CD4-positive, alpha-beta T cell treated with Interleukin-17A for 1 hour (primary cell): ENCODE measurements around the gene SPINK7.
A peak's percentile ranks its signal among the peaks of the same experiment; 100 is the strongest.
"Not testable (repeated sequence)": the region's sequence is repeated elsewhere in the genome, so short reads cannot be mapped to it uniquely, and the experiment has no call there.

Experiments used
- DNase-seq: peaks from one replicate; pipeline ENCODE4 v3.0.0-alpha.2; 2020

Gene SPINK7

DNA sequence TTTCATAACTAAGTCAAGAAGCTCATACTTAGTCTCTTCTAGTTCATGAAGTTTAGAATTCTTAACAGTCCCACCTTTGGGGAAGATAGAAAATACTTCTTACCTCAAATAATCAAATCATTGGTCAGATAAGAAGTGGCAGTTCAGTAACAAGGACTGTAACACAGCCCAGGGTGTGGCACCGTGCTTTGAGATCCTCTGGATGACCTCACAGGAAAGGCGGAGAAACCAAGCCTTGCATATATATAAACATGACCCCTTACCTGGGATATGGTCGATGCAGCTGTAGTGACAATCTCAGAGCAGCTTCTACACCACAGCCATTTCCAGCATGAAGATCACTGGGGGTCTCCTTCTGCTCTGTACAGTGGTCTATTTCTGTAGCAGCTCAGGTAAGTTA lies at the start of gene SPINK7:
Gene SPINK7, plus strand, starts transcription at position 271 of the 400 bp plus-strand sequence. Its CDS starts 61 bp downstream, at position 332.
- no peak for DNase-seq

- DNase-seq, result no peak
Measured at GRCh38 chr5:148267962-148268361, 44.3 kb upstream of the SPINK7 start.

- no peak for DNase-seq
Measured at GRCh38 chr5:148268566-148268965, 43.7 kb upstream of the SPINK7 start, which contains the start of gene SPINK13. Gene SPINK13, plus strand, starts transcription at chr5:148268794. Its CDS starts 1,279 bp downstream, at chr5:148270073.

GRCh38 chr5:148275129-148275528 lies 37.1 kb upstream of the SPINK7 start:
- DNase-seq, result not testable (repeated sequence)

GRCh38 chr5:148280893-148281292 lies 31.3 kb upstream of the SPINK7 start:
- DNase-seq, result not testable (repeated sequence)

GRCh38 chr5:148281336-148281735 lies 30.9 kb upstream of the SPINK7 start:
- DNase-seq, result not testable (repeated sequence)

GRCh38 chr5:148290271-148291195 lies 21.7 kb upstream of the SPINK7 start:
- no peak for DNase-seq

GRCh38 chr5:148297731-148298130 lies 14.5 kb upstream of the SPINK7 start:
- DNase-seq, result no peak

DNA sequence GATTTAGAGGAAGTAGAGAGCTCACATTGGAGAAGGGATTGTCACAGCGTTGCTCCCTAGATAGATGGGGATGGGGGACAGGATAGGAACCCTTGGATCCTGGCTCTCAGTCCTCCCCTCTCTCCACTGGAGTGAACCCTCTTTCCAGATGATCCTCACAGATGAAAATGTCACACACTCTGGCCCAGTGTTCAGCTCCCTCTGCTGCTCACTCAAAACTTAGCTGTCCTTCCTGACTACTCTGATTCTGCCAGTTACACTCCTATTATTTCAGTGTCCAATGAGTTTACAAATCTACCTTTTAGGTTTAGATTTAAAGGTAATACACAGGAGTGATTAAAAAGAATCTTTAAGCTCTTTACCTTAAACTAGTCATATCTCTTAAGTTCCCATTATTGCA lies 5.8 kb upstream of the SPINK7 start:
- no peak for DNase-seq

DNA sequence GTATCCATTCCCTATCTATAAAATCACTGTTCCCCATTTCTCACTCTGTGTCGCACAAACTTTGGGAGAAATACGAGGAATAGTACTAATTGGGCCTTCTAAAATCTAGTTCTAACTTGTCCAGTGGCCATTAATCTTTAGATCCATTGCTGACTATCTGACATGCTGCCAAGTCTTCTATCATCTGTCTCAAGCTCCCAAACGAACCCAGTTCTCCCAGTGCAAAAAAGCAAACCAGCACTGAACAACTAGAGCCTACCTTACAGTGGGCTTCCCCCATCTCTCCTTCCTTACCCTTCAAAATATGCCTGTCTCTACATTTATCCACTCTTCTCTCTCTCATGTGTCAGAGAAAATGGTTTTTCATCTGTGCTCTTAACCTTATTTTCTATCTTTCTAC lies 3.2 kb upstream of the SPINK7 start:
- DNase-seq, result no peak

DNA sequence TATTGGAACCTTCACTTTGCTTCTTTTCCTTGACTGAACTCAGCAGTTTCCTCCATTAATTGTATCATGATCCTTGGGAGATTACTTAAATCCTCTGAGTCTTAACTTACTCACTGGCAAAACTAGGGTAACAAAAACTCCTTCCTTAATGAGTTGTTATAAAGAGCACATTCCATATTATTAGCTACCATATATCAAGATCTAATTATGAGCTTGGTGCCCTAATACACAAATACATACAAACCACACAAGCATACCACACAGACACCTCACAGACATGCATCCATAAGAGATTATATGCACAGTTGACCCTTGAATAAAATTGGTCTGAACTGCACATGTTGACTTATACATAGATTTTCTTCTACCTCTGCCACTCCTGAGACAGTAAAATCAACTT lies 2.5 kb upstream of the SPINK7 start:
- DNase-seq, result no peak

DNA sequence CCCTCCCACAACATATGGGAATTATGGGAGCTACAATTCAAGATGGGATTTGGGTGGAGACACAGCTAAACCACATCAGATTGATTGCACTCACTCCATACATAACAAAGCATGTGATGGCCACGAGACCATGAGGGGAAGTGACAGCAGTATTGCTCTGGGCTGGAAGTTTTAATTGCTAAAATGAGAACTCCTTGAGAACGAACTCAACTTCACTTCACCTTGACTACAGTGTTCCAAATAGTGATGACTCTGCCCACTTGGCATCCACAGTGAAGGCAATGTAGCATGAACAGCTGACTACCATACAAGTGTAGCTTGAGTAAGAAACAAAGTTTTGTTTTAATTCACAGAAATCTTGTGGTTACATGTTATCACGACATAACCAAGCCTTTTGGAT lies 739 bp upstream of the SPINK7 start:
- no peak for DNase-seq

- no peak for DNase-seq
Measured at GRCh38 chr5:148314187-148314586, 2.0 kb downstream of the SPINK7 start.

- no peak for DNase-seq
Measured at GRCh38 chr5:148314731-148315130, 2.5 kb downstream of the SPINK7 start.

DNA sequence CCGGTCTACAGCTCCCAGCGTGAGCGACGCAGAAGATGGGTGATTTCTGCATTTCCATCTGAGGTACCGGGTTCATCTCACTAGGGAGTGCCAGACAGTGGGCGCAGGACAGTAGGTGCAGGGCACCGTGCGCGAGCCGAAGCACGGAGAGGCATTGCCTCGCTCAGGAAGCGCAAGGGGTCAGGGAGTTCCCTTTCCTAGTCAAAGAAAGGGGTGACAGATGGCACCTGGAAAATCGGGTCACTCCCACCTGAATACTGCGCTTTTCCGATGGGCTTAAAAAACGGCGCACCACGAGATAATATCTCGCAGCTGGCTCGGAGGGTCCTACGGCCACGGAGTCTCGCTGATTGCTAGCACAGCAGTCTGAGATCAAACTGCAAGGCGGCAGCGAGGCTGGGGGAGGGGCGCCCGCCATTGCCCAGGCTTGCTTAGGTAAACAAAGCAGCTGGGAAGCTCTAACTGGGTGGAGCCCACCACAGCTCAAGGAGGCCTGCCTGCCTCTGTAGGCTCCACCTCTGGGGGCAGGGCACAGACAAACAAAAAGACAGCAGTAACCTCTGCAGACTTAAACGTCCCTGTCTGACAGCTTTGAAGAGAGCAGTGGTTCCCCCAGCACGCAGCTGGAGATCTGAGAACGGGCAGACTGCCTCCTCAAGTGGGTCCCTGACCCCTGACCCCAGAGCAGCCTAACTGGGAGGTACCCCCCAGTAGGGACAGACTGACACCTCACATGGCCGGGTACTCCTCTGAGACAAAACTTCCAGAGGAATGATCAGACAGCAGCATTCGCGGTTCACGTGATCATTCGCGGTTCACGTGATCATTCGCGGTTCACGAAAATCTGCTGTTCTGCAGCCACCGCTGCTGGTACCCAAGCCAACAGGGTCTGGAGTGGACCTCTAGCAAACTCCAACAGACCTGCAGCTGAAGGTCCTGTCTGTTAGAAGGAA lies 8.1 kb downstream of the SPINK7 start:
- DNase-seq, result peak; percentile 14

- no peak for DNase-seq
Measured at GRCh38 chr5:148333262-148333849, 21.1 kb downstream of the SPINK7 start.

GRCh38 chr5:148335259-148335658 lies 23.0 kb downstream of the SPINK7 start, which contains the start of gene SPINK9:
Gene SPINK9, plus strand, starts transcription at chr5:148335559. Its CDS starts 55 bp downstream, at chr5:148335614.
- no peak for DNase-seq

- no peak for DNase-seq
Measured at GRCh38 chr5:148336704-148337435, 24.6 kb downstream of the SPINK7 start.

GRCh38 chr5:148342371-148343045 lies 30.3 kb downstream of the SPINK7 start:
- no peak for DNase-seq

GRCh38 chr5:148343046-148343407 lies 30.8 kb downstream of the SPINK7 start:
- DNase-seq, result no peak
